ENCODE results near the gene HAND2.
A peak's percentile ranks its signal among the peaks of the same experiment; 100 is the strongest.

The HAND2 gene

DNA sequence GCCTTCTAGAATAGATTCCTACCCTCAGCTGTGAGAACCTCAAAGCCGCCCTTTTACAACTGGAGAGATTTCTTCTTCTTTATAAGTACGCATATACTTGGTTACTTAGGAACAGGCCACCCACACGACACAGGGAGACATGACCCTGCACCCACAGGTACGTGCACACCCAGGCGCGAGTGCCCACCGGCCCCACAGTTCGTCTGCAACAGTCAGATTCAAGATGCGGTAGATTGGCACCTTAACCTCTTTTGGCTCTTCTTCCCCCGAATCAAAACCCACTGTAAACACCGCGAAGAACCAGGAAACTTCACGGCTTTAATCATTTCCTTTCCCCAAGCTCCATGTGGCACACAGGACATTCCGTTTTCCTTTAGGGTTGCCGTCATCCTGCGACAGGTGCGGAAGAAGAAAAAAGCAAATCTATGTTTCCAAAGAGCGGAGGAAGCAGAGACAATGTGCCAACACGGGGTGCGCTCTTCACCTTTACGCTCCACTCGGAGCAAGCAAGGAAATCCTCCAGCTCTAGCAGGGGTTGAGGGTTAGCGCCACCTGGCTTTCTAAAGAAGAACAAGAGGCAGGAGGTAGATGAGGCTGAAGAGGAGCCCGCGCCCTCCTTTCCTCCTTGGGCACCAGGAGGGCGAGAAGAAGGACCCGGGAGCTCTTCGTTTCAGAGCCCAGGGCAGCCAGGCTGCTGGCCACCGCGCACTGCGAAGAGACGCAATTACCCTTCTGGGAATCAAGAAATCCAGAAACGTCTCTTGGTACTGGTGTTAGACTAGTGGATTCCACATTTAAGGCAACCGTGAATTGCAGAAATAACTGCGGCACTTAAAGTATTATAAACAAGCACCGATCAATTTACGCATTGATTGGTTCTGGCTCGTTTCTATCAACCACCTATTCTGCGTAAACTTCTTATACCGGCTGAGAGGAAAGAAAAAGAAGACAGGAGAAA lies 35.7 kb downstream of the HAND2 start:
- Histone ChIP-seq H3K4me1 (ENCODE audit: control insufficient read depth, insufficient read depth, low read length) (peaks cover 25% of the 10 kb centered on the region), H3K36me3 (ENCODE audit: control insufficient read depth, insufficient read depth, low read length) (no peaks in the 10 kb centered on the region), H3K27me3 (ENCODE audit: control insufficient read depth, insufficient read depth, low read length) (peaks cover 63% of the 10 kb centered on the region), H3K9me3 (ENCODE audit: control insufficient read depth, insufficient read depth, low read depth, low read length) (no peaks in the 10 kb centered on the region), H3K27ac (ENCODE audit: low read depth, low read length) (no peak overlapping the region), H3K9ac (ENCODE audit: low read length) (no peak overlapping the region), H3K4me3 (ENCODE audit: low read depth, low read length) (peak overlapping the region; percentile 58)

DNA sequence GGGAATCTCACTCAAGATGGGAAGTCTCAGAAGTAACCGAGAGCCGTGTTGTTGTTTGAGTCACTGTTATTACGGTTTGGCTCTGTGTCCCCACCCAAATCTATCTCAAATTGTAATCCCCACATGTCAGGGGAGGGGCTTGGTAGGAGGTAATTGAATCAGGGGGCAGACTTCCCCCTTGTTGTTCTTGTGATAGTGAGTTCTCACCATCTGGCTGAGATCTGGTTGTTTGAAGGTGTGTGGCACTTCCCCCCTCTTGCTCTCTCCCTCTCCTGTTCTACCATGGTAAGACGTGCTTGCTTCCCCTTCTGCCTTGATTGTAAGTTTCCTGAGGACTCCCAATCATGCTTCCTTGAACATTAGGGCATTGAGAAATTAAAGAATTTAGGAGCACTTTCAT lies 37.0 kb downstream of the HAND2 start:
- Histone ChIP-seq H3K27me3 (ENCODE audit: control insufficient read depth, insufficient read depth, low read length) (peaks cover 51% of the 10 kb centered on the region), H3K4me3 (ENCODE audit: low read depth, low read length) (no peak overlapping the region), H3K4me1 (ENCODE audit: control insufficient read depth, insufficient read depth, low read length) (peaks cover 36% of the 10 kb centered on the region), H3K9ac (ENCODE audit: low read length) (no peak overlapping the region), H3K9me3 (ENCODE audit: control insufficient read depth, insufficient read depth, low read depth, low read length) (no peaks in the 10 kb centered on the region), H3K36me3 (ENCODE audit: control insufficient read depth, insufficient read depth, low read length) (no peaks in the 10 kb centered on the region), H3K27ac (ENCODE audit: low read depth, low read length) (no peak overlapping the region)

DNA sequence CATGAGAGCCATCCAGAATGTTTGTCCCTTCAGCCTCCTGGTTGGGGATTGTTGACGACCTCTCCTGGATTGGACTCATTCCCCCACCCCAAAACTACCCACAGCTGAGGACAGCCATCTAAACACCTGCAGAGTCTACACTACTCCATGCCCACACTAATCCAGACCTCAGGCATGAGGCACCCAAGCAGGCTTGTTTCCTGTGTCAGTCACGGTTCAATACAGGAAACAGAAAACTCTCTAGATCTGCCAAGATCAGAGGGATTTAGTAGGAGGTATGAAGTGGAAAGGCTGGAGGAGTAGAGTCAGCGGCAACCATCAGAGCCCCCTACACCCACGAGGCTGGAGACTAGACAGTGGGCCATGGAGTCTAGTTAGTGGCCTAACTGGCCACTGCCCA lies 37.7 kb downstream of the HAND2 start:
- Histone ChIP-seq H3K36me3 (ENCODE audit: control insufficient read depth, insufficient read depth, low read length) (no peaks in the 10 kb centered on the region), H3K4me1 (ENCODE audit: control insufficient read depth, insufficient read depth, low read length) (peaks cover 36% of the 10 kb centered on the region), H3K4me3 (ENCODE audit: low read depth, low read length) (no peak overlapping the region), H3K9me3 (ENCODE audit: control insufficient read depth, insufficient read depth, low read depth, low read length) (no peaks in the 10 kb centered on the region), H3K9ac (ENCODE audit: low read length) (no peak overlapping the region), H3K27me3 (ENCODE audit: control insufficient read depth, insufficient read depth, low read length) (peaks cover 48% of the 10 kb centered on the region), H3K27ac (ENCODE audit: low read depth, low read length) (no peak overlapping the region)

DNA sequence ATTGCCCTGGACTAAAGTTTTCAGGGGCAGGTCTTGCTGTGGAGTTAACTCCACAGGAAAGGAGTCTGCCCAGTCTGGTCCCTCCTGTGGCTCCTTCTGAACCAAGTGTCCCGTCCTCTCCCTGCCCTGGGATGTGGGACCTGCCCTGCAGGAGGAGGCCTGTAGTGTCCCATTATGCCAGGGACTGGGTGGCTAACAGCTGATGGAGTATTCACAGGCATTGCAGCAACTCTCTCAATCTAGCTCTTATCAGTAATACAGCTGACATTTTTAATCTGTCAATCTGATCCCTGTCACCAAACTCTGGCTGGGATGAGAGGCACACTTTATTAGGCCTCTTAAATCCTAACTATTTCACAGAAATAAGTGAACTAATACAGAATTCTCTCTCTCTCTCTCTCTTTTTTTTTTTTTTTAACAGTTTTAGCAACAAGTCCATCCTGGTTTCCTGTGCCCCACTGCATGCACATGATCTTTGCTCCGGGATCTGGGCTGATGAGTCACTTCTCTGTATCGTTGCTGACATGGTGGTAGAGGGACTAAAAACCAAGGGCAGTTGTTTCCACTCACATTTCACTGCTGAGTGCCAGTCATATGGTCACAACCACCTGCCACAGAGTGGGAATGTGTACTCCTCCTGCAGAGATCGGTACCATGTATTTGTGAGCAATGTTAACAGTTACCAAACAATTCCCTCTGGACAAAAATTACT lies 39.1 kb downstream of the HAND2 start:
- no peaks in the 10 kb centered on the region for H3K9me3 ChIP-seq (ENCODE audit: control insufficient read depth, insufficient read depth, low read depth, low read length)
- H3K36me3 ChIP-seq (ENCODE audit: control insufficient read depth, insufficient read depth, low read length): no peaks in the 10 kb centered on the region
- H3K4me1 ChIP-seq (ENCODE audit: control insufficient read depth, insufficient read depth, low read length): peaks cover 36% of the 10 kb centered on the region
- no peak overlapping the region for H3K4me3 ChIP-seq (ENCODE audit: low read depth, low read length)
- no peak overlapping the region for H3K9ac ChIP-seq (ENCODE audit: low read length)
- peaks cover 43% of the 10 kb centered on the region for H3K27me3 ChIP-seq (ENCODE audit: control insufficient read depth, insufficient read depth, low read length)
- no peak overlapping the region for H3K27ac ChIP-seq (ENCODE audit: low read depth, low read length)

DNA sequence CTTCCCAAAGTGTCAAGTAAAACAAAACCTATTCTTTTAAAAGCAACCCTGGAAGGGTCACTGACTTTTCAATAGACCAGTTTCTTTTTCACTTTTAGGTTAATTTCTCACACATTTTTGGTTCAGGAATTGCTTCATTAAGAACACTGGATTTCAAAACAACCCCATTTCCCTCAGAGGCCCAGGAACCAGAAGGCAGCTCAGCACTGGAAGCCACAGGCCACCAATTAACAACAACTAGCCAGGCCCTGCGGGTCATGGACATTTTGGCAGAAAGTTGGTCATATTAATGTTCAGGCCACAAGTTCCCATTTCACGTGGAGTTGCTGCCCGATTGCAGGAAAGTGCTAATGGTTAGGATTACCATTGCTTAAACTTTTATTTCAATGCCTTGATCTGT lies 39.8 kb downstream of the HAND2 start:
- Histone ChIP-seq H3K4me1 (ENCODE audit: control insufficient read depth, insufficient read depth, low read length) (peaks cover 36% of the 10 kb centered on the region), H3K4me3 (ENCODE audit: low read depth, low read length) (no peak overlapping the region), H3K9me3 (ENCODE audit: control insufficient read depth, insufficient read depth, low read depth, low read length) (no peaks in the 10 kb centered on the region), H3K9ac (ENCODE audit: low read length) (no peak overlapping the region), H3K36me3 (ENCODE audit: control insufficient read depth, insufficient read depth, low read length) (no peaks in the 10 kb centered on the region), H3K27me3 (ENCODE audit: control insufficient read depth, insufficient read depth, low read length) (peaks cover 36% of the 10 kb centered on the region), H3K27ac (ENCODE audit: low read depth, low read length) (no peak overlapping the region)

DNA sequence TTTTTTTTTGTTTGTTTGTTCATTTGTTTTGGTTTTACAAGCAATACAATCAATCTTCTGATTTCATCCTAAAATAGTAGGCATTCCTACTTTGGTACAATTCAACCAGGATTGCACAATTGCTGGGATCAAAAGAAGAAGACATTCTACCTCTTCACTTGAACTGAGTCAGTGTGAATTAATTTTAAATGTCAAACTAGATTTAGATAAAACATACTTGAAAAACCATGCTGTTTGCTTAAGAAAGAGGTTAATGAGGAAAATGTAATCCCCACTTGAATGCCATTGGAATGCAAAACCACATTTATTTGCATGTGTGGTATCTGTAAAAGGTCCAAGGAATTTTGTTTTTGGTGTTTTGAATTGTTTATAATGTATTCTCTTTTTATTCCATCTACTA lies 40.5 kb downstream of the HAND2 start:
- Histone ChIP-seq H3K9ac (ENCODE audit: low read length) (no peak overlapping the region), H3K27me3 (ENCODE audit: control insufficient read depth, insufficient read depth, low read length) (peaks cover 28% of the 10 kb centered on the region), H3K4me1 (ENCODE audit: control insufficient read depth, insufficient read depth, low read length) (peaks cover 36% of the 10 kb centered on the region), H3K27ac (ENCODE audit: low read depth, low read length) (no peak overlapping the region), H3K9me3 (ENCODE audit: control insufficient read depth, insufficient read depth, low read depth, low read length) (no peaks in the 10 kb centered on the region), H3K36me3 (ENCODE audit: control insufficient read depth, insufficient read depth, low read length) (no peaks in the 10 kb centered on the region), H3K4me3 (ENCODE audit: low read depth, low read length) (no peak overlapping the region)

DNA sequence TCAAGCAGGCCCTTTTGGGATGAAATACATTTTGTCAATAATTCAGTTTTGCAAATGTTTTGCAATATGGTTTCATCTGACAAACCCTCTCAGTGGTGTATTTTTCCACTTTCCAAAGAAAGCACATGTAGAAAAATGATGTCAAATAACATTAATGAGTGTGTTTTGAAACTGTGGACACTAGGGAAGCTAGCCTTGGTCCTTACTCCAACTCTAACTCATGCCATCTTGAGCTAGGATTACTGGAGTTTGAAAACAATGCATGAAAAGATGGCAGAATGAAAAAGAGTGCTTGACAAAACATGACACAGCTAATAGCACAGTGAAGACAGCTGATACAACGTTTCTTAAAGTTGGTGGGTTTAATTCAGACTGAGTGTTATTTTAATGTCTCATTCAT lies 41.4 kb downstream of the HAND2 start:
- Histone ChIP-seq H3K27ac (ENCODE audit: low read depth, low read length) (no peak overlapping the region), H3K9me3 (ENCODE audit: control insufficient read depth, insufficient read depth, low read depth, low read length) (no peaks in the 10 kb centered on the region), H3K4me1 (ENCODE audit: control insufficient read depth, insufficient read depth, low read length) (peaks cover 32% of the 10 kb centered on the region), H3K27me3 (ENCODE audit: control insufficient read depth, insufficient read depth, low read length) (peaks cover 20% of the 10 kb centered on the region), H3K9ac (ENCODE audit: low read length) (no peak overlapping the region), H3K4me3 (ENCODE audit: low read depth, low read length) (no peak overlapping the region), H3K36me3 (ENCODE audit: control insufficient read depth, insufficient read depth, low read length) (no peaks in the 10 kb centered on the region)

DNA sequence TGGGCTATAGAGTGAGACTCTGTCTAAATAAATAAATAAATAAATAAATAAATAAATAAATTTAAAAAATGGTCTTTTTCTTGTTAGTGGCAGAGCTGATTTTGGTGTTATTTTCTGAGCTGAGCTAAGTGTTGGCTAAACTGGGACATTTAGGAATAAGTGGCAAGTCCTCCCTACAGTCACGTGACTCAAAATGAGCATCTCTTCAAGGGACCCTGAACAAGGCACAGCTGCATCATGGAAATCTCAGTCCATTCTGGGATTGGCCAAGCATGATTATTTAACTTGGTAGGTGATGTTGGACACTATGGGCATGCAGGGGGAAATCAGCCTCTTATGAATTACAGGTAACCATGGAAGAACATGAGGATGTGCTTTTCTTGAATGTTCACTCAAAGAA lies 42.0 kb downstream of the HAND2 start:
- H3K9ac ChIP-seq (ENCODE audit: low read length): no peak overlapping the region
- peaks cover 14% of the 10 kb centered on the region for H3K27me3 ChIP-seq (ENCODE audit: control insufficient read depth, insufficient read depth, low read length)
- no peak overlapping the region for H3K27ac ChIP-seq (ENCODE audit: low read depth, low read length)
- H3K36me3 ChIP-seq (ENCODE audit: control insufficient read depth, insufficient read depth, low read length): no peaks in the 10 kb centered on the region
- H3K4me1 ChIP-seq (ENCODE audit: control insufficient read depth, insufficient read depth, low read length): peaks cover 32% of the 10 kb centered on the region
- no peak overlapping the region for H3K4me3 ChIP-seq (ENCODE audit: low read depth, low read length)
- H3K9me3 ChIP-seq (ENCODE audit: control insufficient read depth, insufficient read depth, low read depth, low read length): no peaks in the 10 kb centered on the region

DNA sequence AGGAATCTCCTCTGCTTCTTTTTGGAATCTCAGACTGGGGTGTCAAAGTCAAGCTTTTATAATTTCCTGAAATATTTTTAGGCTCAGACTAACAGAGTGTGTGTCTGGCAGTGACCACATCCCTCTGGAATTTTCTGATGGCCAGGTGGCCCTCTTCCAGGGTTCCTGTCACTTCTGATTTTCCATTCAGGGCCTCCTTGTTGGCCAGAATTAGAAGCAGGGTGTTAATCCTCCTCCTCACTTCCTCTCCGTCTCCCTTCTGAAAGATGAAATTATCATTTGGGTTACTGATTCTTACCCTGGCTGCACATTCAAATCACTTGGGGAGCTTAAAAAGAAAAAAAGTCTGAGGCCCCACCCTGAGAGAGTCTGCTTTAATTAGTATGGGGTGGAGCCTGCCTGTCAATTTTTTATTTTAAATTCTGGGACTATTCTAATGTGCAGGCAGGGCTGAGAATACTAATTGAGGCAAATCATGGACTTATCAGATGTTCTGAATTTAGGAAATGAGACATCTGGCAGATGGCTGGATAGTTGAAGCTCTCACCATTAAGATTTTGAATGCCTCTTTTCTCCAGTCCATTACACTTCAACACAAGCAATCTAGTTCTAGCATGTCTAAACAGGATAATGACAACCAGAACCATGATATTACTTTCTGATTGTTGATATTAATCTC lies 43.2 kb downstream of the HAND2 start:
- H3K36me3 ChIP-seq (ENCODE audit: control insufficient read depth, insufficient read depth, low read length): no peaks in the 10 kb centered on the region
- no peak overlapping the region for H3K9ac ChIP-seq (ENCODE audit: low read length)
- H3K27ac ChIP-seq (ENCODE audit: low read depth, low read length): no peak overlapping the region
- H3K4me1 ChIP-seq (ENCODE audit: control insufficient read depth, insufficient read depth, low read length): peaks cover 32% of the 10 kb centered on the region
- H3K4me3 ChIP-seq (ENCODE audit: low read depth, low read length): no peak overlapping the region
- peaks cover 3% of the 10 kb centered on the region; the same call in 1 of the 2 replicates for H3K9me3 ChIP-seq (ENCODE audit: control insufficient read depth, insufficient read depth, low read depth, low read length)
- 0 out of 2 replicates have a peak, but pooled peaks cover 4% of the 10 kb centered on the region for H3K27me3 ChIP-seq (ENCODE audit: control insufficient read depth, insufficient read depth, low read length)

DNA sequence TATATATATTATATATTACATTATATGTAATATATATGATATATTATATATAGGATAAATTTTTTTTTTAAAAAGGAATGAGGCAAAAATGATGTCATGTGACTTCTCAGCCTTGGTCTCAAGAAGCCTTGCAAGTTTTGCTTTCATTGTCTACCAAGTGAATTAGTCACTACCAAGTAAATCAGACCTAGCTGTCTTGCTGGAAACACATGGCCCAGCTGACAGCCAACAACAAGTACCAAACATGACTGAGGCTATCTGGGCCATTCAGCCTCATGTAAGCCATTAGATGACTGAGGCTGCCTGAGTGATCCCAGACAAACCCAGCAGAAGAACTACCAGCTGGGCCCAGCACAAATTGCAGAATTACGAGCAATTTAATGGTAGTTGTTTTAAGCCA lies 44.9 kb downstream of the HAND2 start:
- Histone ChIP-seq H3K27me3 (ENCODE audit: control insufficient read depth, insufficient read depth, low read length) (no peaks in the 10 kb centered on the region), H3K9ac (ENCODE audit: low read length) (no peak overlapping the region), H3K4me1 (ENCODE audit: control insufficient read depth, insufficient read depth, low read length) (peaks cover 20% of the 10 kb centered on the region), H3K4me3 (ENCODE audit: low read depth, low read length) (no peak overlapping the region), H3K36me3 (ENCODE audit: control insufficient read depth, insufficient read depth, low read length) (no peaks in the 10 kb centered on the region), H3K27ac (ENCODE audit: low read depth, low read length) (no peak overlapping the region), H3K9me3 (ENCODE audit: control insufficient read depth, insufficient read depth, low read depth, low read length) (peaks cover 3% of the 10 kb centered on the region; the same call in 1 of the 2 replicates)
